ENCODE results near the gene UTP4.

UTP4 gene

DNA sequence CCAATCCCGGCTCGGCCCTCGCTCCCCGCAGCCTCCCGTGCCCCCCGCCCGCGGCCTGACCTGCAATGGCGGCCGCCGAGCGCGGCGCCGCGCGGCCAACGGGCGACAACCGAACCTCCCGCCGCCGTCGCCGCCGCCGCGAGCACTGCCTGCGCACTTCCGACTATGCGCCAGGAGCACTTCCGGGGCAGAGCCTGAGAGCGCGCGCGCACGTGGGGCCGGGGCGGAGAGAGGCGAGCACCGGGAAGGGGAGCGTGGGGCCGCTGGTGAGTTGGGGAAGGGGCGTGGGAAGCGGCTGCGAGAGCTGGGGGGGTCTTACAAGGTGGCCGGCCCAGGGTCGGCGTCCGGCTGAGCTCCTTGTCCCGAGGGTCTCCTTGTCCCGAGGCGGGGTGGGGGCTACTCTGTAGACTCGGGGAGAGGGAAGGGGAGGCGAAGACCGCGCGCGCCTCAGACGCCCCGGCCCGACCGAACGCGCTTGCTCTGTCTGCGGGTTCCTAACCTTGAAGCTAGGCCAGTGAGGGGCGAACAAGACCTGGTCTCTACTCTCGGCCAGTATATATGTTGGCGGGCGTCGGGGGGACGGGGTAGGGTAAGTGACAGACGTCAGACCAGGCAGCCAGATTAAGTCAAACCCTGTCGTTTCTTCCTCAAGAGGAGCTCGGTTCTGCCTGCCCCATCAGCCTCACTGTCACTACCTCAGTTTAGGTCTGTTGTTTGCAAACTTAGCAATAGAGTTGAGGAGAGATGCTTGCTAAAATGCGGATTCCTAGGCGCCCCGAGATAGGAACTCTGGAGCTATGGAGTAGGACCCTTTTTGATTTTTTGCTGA, at the start of gene UTP4, which contains the start of gene CHTF8:
TSS of gene UTP4 (plus strand) at position 226 of the 829 bp plus-strand sequence. CDS start 811 bp downstream, outside the sequence.
TSS of gene CHTF8 (minus strand) at position 165 of the 829 bp plus-strand sequence. CDS start 11,130 bp downstream, outside the sequence.
- DNase-seq: peak; percentile 92

DNA sequence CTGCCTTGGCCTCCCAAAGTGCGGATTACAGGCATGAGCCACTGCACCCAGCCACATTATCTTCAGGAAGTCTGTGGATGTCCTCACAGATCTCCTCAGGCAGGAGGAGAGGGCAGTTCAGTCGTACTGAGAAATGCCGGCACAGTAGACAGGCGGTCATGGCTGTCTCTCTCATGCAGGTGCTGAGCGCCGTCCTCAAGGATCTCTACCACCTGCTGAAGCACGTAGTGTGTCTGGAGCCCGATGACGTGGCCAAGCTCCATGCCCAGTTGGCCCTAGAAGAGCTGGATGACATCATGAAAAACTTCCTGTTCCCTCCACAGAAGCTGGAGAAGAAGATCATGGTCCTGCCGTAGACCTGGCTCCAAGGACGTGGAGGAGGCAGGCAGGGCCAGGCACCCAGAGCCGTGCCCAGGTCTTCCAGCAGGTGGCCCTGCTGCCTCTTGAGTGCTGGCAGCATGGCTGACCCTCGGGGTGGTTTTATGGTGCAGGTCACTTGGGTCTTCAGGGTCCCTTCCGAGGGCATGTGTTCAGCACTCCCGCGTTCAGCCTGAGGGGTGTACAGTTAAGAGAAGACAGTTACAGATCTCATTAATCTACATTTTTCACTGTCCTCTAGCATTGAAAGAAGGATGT, 49.0 kb upstream of the UTP4 start:
- DNase-seq: no peak

DNA sequence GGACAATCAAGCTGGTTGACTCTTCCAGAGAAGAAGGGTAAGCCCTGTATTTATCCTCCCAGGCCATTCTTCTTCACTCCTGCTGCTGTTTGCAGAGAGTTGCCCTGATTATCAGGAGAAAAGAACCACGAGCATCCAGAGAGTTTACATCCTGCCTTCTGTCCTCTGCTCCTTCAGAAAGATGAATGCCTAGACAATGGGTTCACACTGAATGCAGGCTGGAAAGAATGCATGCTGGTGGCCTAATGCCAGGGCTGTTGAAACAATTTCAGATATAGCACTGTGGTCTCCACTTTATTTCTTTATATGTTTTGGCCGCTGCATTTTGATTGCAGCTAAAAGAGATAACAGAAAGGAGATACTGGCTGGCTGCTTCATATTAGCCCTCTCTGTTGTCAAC, 48.2 kb upstream of the UTP4 start:
- no peak for DNase-seq

DNA sequence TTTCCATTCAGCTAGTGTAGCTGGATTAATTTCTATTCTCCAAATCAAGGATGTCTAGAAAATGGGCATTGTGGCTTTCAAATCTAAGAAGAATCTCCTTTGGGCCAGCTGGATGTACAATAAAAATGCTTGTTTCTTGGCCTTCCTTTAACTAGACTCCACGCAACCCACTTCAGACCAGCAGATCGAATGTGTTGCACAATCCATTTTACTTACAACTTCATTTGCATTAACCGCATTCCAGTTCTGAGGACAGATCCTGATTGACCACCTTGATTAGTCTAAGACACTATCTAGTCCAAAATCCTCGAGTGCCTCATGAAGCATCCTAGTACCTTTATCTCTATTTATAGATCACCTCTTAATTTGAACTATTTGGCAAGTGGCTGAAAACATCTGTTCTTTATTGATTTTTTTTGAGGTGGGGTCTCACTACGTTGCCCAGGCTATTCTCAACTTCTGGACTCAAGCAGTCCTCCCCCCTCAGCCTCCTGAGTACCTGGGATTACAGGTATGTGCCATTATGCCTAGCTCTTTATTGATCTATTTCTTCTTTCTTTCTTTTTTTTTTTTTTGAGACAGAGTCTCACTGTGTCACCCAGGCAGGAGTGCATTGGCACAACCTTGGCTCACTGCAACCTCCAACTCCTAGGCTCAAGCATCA, 47.3 kb upstream of the UTP4 start:
- no peak for DNase-seq

DNA sequence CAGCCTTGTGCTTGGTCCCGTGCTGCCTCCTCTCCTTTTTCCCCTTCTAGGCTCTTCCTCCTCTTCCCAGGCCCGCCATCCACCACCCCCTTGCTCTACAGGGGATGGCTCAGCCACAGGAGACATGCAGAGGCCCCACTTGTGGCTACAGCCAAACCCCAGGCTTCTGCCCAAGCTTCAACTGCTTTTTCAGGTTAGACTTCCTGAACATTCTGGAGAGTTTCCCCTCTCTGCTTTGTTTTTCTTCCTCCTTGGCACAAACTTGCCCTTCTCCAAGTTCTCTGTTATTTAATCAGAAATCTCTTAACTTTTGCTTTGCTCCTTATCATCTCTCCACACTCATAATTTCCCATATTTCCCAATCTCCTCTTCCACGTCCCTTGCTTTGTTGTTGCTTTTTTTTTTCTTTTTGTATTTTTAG, 45.3 kb upstream of the UTP4 start:
- DNase-seq: no peak

DNA sequence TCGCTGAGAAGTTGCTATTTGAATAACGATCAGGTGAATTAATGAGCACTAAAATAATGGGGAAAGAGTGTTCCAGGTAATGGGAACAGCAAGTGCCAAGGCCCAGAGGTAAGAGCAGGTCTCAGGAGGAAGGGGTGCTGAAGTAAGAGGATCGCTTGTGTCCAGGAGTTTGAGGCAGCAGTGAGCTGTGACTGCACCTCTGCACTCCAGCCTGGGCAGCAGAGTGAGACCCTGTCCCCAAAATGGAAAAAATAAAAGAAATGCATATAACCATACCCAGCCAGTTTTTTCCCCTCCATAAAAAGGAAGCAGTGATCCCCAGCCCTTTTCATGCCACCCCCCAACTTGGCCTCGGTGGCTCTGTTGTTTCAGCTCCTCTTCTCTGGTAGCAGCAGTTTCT, 43.8 kb upstream of the UTP4 start:
- no peak for DNase-seq

DNA sequence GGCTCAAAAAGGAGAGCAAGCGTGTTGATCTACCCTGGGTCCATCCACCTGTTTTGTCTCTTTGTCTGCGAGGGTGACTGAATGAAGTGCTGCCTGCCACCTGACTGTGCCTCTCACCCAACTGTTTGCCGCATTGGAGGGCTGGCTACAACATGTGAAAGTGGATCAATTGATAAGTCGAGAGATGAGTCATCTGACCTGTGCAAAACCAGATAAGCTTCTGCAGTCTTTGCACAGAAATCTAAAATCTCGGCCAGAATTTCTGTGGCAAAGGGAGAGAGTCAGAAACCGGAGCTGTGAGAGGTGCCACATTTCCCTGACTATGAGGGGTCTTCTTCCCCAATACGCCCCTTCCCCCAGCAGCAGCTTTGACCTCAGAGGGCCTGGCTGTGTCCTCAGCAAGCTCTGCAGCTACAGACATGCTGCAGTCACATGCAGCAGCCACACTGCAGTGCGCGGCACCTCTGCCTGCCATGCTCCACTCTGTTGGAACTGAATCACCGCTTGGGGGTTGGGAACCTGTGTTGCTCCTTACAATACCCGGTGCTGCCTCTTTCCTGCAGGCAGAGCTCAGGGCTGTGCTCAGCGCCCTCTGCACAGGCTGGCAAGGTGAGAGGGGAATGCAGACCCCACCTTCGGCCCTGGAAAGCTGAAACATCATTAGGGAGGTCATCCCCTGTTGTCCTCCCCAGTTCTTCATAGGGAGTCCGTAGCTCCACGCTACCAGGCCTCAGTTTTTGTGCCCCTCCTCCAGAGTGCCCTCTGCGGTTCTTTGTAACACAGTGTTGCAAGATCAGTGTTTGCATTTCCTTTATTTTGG, 43.1 kb upstream of the UTP4 start:
- peak; percentile 48 for DNase-seq

DNA sequence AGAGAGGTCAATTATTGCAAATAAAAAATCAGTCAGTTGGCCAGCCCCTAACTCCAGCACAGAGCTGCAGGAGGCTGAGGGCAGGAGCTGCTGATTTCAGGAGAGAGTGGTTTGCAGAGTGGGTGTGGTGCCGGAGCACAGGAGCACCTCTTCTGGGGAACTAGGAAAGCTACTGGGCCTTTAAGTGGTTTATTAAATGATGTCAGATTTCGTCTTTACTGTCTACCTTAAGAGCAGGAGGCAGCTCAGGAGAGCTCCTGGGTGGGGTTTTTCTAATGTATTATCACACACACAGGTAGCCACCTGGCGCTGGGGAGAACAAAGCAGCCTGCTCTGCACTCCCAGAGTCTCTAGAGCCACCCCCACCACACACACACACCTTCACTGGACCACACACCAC, 38.5 kb upstream of the UTP4 start:
- DNase-seq: no peak

DNA sequence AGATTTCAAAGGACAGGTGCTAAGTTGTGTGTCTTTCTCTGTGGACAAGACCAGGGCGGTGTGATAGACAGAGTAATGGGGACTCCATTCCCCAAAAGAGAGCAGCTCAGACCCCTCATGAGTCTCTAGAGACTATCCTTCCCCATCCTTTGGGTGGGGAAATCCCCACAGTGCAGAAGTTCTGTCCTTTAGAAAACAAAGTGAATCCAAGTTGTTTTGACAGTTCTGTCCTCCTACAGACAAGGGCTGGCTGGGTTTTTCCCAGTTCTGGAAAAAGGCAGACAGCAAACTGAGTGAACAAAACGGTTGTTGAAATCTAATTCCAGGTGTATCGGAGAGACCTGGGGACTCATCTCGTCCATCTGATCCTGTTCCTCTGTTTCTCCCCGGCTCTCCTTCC, 37.9 kb upstream of the UTP4 start:
- DNase-seq: no peak

DNA sequence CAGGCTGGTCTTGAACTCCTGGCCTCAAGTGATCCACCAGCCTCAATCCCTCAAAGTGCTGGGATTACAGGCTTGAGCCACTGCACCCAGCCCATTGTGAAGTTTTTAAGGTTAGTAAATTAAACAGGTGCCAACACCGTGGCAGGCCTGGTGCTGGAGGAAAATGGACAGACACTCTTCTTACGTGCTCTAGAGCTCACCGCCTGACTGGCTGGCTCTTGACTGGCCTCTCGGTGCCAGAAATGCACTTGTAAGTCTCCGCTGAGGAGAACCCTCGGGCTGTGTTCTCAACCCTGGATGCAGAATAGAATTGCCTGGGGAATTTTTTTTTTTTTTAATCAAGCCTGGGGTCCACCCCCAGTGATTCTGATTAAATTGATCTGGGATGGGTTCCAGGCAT, 37.3 kb upstream of the UTP4 start:
- no peak for DNase-seq

DNA sequence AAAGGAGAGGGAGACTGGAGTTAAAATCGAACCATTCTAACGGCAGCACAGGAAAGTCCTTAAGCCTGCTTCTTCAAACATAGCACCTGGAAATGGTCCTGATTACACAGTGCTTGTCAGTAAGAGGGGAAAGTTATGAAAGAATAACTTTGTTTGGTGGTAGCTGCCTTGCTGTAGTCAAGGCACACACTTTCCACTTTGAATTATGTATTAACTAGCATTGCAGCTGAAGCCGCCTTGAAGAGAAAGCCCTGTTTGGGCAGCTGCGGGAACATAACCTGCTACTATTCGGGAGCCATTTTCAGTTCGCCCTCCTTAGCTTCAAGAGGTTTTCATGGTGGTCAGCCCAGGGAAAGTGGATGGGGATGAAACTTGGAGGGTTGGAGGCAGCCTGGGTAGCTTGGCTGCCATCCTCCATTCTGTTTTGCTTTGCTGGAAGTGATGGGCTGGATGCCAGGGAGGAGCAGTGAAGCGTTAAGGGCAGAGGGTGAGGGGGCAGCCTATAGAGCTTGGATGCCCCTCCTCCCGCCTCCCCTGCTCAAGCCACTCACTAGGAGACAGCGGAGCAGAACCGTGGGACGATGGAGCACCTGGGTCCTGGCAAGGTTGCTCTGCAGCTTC, 32.3 kb upstream of the UTP4 start:
- no peak for DNase-seq

DNA sequence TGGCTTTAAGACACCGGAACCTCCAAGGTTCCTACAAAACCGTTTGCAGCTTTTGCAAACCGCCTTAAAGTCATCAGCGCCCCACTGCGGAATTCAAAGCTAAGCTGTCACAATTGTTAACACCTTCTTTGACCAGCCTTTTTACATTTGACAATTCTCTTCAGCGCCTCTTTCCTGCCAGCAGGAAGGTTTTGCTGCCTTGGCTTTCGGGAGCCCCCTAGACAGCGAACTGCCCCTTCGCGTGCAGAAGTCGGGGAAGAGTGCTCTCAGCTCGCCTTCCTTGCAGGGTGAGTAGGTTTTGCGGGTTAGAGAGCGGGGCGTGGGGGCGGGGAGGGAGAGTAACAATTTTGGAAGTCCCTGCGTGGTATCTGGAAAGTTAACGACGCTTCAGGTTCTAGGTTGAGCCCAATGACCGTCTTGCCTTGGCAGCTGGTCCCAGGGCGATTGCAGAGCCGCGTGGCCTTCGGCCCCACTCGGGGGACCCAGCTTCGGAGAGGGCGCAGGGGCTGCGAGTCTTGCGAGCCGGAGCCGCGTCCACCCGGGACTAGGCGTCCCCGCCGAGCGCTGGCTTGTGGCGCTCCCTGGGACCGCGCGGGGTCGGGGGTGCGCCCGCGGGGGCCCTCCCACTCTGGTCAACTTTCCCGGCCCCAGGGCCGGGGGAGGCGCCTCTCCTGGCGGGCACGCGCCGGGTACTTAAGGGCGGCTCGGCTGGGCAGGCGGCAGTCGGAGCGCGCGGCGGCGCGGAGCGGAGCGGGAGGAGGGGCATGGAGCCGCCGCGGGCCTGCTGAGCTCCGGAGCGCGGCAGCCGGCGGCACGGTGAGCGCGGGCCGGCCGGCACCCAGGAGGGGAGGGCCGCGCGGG, 26.7 kb upstream of the UTP4 start, which contains the start of gene HAS3:
TSS of gene HAS3 (plus strand) at position 153 of the 861 bp plus-strand sequence. CDS start 3,743 bp downstream, outside the sequence.
- peak; percentile 50 for DNase-seq

DNA sequence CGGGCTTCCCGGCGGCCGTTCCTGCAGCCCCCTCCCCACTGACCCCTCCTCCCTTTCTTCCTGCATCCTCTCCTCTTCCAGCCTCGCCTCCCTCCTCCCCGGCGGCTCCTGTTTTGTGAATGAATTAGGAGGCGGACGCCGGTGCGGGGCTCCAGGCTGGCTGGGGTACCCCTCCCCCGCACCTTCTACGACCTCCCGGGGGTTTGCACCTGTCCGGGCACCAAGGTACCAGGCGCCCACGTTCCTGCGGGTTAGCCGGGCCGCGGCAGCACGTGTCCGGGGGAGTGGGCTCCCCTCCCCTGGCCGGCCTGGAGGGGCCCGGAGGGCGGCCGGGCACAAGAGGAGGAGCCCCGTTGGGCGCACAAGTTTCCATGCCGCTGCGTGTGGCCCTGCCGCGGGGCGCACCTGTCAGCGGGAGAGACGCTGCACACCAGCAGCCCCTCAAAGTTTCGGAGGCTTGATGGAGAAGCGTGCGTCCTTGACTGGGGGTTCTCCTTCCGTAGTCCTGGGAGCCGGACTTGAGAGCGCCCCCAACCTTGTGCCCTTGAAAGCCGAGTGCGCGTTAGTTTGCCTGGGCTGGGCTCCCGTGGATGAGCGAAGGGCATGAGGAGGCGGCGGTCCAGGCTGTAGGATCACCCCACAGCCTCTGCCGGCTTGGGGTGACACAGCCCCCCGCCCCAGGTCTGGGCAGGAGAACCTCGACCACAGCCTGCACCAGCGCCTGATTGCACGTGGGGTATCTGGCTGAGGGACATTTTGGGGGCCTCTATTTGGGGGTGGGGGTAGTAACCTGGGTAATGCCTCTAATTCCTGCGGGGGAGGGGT, 25.7 kb upstream of the UTP4 start:
- DNase-seq: peak; percentile 17

DNA sequence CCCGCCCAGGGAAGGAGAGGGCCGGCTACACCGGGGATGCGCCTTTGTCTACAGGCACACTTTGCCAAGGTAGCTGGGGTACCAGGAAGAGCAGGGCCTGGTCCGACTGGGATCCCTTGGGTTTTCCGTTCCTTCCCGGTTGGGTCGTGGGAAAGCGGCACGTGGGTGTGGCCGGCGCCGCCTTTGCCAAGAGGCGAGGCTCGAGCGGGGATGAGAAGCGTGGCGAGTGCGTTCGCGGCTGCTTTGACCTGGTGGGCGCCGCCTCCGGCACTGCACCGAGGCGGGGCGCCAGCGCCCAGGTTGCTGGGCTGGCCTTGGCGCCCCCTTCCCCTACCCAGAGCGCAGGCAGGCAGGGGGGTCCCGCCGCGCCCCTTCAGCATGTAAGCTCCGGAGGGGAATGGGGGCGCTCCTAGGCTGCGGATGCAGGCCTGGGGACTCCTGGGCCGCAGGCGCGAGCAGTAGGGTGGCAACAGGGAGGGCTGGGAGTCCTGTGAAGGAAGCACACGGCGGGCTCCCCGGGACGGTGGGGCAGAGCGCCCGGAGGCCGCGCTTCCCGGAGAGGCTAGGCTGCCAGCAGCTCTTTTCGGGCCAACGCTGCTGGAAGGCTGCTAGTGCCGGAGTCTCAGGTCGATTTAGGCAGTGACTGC, 25.0 kb upstream of the UTP4 start:
- no peak for DNase-seq

DNA sequence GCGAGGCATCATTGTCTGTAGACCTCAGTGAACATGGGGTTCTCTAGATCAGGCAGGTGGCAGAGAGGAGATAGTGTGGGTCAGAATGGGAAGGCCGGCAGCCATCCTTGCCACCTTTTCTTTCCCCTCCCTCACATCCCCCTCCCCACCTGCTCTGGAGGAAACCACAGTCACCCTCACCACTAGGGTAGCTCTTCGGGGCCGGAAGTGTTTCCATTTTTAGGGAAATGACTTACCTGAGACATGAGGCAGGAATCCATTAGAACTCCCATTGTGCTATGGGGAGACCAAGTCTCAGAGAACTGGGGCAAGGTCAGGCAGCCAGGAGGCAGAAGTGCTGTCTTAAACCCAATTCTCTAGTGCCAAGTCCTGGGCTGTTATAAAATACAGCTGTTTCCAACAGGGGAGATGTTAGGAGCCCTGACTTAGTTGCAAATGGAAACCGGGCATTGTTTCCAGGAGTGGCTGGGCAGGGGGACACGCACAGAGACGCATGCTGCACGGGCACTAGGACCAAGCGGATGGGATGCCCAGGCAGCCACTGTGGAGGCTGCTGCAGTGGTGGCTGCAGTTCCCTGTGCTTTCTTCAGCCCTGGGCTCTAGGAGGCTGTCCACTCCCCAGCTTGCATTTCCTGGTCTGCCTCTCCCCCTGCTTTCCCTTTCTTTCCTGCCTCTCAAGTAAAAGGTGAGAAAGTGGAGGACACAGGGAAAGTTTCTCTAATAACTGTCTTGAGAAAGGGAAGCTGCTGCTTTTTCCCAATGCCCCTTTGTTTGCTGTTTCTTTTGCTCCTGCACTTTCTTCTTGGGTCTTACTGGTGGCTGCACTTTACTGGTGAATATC, 24.2 kb upstream of the UTP4 start:
- no peak for DNase-seq

DNA sequence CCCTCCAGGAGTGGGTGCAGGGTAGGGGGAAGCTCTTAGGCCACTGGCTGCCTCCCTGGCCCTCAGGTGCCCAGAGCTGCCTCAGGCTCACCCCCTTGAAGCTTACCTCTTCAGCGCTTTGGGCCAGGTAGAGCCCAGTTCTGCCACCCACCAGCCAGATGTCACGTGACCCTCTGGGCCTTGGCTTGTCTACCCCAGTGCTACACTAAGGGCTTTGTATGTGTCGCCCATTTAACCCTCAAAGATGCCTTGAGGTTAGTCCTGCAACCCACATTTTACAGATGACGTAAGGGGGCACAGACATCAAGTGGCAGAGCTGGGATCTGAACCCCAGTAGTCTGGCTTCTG, 23.6 kb upstream of the UTP4 start:
- DNase-seq: no peak

DNA sequence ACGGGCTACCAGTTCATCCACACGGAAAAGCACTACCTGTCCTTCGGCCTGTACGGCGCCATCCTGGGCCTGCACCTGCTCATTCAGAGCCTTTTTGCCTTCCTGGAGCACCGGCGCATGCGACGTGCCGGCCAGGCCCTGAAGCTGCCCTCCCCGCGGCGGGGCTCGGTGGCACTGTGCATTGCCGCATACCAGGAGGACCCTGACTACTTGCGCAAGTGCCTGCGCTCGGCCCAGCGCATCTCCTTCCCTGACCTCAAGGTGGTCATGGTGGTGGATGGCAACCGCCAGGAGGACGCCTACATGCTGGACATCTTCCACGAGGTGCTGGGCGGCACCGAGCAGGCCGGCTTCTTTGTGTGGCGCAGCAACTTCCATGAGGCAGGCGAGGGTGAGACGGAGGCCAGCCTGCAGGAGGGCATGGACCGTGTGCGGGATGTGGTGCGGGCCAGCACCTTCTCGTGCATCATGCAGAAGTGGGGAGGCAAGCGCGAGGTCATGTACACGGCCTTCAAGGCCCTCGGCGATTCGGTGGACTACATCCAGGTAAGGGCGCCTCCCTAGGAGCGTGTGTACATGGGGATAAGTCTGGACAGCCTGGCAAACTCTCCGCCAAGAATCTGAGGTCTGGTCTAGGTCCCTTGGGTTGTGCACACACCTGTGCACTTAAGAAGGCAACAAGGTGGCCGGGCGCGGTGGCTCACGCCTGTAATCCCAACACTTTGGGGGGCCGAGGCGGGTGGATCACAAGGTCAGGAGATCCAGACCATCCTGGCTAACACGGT, 22.8 kb upstream of the UTP4 start:
- DNase-seq: no peak

DNA sequence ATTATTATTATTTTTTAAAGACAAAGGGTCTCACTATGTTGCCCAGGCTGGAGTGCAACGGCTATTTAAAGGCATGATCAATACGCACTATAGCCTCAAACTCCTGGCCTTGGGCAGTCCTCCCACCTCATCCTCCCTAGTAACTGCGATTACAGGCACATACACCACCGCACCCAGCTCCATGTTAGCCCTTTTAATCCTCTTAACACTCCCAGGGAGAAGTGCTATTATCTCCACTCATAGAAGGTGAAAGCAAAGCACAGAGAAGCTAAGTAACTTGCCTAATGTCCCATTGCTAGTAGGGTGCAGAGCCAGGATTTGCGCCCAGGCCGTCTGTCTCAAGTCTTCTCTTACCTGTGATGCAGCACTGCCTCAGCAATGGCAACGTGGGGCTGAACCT, 22.0 kb upstream of the UTP4 start:
- no peak for DNase-seq
